Stimulated activated CD8-positive, alpha-beta memory T cell treated with anti-CD3 and anti-CD28 coated beads, Interleukin-12 subunit alpha, Interleukin-12 subunit beta, amount 100 ng/mL, for 24 hours (primary cell): ENCODE measurements around the gene STRA6.

Source experiments
- DNase-seq: peaks from one replicate; pipeline ENCODE4 v3.0.0-alpha.2; 2020; ENCODE audit errors: extremely low read depth

The STRA6 gene

DNA sequence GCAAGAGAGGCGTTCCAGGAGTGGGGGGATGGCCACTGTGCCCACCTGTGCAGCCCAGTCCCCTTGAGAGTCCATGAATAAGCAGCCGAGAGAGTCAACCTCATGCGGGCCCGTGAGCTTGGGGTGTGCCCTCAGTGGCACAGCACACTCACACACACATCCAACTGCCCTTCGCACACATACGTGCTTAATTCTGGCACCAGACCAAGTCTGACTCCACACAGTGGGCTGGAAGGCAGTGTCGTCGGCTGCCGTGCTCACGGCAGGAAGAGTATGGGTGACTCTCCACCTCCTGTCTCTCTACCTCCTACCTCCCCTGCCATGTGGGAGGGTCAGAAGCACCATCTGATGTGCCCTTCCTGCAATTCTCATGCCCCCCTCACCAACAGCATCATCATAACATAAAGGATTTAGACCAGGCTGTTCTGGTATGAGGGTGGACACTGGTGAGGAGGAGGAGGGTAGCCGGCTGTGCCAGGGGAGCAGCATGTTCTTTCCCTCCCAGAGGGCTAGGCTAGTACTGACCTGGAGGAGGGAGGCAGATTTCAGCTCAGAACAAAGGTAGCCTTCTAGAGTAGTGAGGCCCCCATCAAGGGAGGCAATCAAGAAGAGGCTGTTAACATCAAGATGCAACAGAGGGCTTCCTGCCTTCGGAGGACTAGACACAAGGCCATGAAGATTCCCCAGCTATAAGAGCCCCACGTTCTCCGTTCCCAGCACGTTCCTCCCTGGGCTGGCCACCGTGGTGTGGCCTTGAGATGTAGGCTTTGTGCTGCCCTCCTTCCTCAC is 5.3 kb upstream of the STRA6 start:
- no peak for DNase-seq

DNA sequence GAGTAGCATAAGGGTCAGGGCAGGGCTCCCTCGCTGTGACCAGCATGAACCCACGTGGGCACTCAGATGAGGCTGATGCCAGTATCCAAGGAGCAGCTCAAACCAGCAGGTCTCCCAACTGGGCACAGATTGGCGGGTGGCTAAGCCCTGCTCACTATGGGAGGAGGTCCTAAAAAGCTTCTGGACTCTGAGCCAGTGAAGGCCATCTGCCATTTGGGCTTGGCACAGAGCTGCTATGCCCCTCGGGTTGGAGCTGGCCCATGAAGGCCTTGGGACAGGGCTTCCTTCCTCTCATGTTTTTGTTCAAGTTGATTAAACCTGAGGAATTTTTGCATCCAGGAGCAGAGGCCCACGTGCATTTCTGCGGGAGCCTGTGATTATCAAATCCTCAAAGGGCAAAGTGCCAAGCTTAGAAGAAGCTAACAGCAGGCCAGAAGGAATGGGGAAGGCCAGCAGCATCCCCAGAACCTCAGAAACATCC is 4.3 kb upstream of the STRA6 start:
- DNase-seq = no peak

DNA sequence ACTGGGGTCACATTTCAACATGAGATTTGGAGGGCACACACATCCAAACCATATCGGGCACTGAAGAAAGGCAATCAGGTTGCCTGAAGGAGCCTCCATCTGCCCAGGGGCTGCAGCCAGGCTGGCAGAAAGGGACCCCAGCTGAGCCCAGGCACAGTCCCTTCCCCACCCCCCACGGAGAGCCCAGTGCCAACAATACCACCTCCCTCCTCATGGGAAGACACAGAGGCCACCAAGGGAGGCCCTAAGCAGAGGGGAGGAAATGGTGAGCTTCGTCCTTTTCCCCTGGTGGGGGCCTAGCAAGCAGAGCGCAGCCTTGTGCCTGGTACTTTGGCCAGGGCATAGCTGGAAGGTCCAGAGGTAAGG is 3.0 kb upstream of the STRA6 start:
- DNase-seq = no peak

- no peak for DNase-seq
Measured at GRCh38 chr15:74203914-74204431, 1.4 kb upstream of the STRA6 start.

DNA sequence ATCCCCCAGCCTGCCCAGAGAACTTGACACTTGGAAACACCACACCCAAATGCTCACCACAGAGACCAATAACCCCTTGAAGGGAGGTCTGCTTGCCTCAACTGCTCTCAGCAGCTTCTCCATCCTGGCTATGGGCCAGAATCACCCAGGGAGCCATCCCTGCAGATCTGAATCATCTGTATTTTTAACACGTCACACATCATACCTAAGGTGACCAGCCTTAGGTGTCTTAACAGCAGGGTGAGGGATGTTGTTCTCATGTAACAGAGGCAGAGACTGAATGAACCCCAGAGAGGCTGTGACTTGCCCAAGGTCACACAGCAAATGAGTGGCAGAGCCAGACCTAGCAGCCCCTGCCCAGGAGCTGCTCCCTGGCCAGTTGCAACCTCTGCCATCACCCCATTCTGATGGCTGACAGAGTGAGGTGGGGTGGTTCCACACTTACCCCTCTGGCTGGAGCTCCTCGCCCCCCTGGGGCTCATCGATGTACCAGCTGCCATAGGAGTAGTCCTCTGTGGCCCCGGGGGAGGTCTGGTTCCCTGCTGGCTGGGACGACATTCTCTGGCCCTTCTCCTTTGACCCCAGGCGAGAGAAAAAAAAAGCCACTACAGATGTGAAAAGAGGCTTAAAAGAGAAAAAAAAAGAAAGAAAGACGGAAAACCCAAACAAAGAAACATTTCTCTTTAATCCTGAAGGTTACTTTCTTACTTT is 722 bp downstream of the STRA6 start:
- no peak for DNase-seq

GRCh38 chr15:74200871-74201419 is 1.6 kb downstream of the STRA6 start:
- DNase-seq = no peak

GRCh38 chr15:74200412-74200815 is 2.2 kb downstream of the STRA6 start:
- DNase-seq = no peak

GRCh38 chr15:74199297-74199652 is 3.3 kb downstream of the STRA6 start:
- no peak for DNase-seq

GRCh38 chr15:74197176-74197965 is 5.2 kb downstream of the STRA6 start:
- DNase-seq = no peak

- no peak for DNase-seq
Measured at GRCh38 chr15:74196175-74196574, 6.4 kb downstream of the STRA6 start.

DNA sequence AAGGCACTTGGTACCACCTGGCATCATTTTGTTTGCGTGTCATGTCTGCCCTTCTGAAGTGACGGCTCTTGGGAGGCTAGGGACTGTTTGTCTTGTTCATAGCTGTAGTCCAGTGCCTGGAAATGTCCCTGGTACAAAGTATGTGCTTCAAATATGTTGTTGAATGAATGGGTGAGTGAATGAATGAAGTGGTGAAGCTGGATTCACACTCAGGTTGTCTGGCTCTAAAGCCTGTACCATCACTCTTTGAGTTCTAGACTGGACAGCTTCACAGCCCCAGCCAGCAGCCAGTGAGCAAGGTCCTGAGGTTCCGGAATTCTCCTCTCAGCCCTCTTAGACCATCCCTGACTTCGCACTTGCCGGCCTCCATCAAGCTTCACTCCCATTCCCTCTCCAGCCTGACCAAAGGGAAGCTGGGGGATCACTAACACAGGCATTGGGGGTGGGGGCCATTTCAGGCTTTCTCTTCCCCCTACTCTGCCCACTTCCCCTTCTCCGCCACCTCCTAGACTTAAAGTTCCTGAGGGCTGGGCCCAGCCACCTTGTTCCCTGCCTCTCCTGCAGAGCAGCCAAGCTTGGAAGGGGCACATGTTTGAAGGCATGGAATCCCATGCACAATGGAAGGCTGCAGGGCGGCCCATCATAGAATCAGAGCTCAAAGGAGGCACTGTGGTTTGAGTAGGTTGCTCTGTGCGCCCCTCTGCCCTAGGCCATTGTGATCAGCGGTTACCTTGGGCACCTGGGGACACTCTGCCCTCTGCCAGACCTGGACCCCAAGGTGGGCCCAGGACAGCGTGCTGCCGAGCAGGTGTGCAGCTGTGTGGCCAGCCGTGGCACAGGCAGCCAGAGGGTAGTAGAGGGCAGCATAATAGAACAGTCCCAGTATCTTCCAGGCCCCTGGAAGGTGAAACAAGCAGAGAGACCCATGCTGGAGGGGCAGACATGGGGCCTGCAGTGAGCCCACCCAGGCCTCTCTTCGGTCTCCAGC is 7.7 kb downstream of the STRA6 start:
- DNase-seq = no peak

DNA sequence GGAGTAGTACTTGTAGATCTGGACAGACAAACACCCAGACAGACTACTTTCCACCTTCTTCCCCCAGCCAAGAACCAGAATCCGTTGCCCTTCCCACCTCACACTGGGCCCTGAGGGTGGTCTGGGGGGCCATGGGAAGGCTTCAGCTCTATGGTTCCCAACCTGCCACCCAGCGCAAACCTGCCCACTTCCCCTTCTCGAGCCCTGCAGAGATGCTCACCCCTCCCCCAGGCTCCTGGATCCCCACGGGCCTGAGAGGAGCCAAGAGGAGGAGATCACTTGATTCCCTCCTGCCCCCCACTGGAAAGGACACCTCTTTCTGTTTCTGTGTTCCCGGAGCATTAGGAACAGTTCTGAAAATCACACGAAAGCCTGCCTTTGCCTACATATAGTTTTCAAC is 8.7 kb downstream of the STRA6 start:
- DNase-seq = no peak

DNA sequence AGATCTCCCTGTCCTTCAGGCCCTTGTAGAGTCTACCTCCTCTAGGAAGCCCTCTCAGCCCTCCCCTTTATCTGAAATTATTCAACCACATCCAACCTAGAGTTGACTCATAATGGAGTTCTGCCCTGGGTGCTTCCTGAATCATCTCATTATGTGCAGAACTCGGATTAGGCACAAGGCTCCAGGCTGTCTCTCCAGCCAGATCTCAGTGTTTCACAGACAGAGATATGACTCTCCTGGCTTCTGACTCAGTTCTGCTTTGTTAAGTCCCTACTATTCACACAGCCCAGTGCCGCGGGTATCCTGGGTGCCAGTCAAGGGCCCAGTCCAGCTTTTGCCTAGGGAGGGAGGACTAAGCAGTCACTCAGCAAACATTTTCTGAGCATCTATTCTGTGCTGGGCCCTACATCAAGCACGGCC is 9.3 kb downstream of the STRA6 start:
- no peak for DNase-seq

GRCh38 chr15:74192751-74193150 is 9.8 kb downstream of the STRA6 start:
- no peak for DNase-seq

GRCh38 chr15:74191798-74192197 is 10.8 kb downstream of the STRA6 start:
- DNase-seq = no peak

DNA sequence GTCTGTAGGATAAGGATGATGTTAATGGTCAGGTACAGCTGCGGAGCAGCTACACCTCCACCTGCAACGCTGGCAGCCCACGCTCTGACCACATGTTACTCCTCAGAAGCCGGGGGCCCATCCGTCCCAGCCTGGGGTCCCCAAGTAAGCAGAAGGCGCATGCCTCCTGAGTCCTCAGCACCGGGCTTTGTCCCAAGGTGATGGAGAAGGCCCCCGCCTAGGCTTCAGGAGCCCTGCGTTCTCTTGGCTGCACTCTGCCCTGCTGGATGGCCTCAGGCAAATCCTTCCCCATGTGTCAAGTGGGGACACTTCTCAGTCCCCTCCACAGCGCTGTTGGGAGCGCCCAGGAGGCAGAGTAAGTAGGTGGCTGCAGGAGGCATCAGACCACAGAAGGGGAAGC is 14.4 kb downstream of the STRA6 start:
- no peak for DNase-seq

GRCh38 chr15:74185710-74186348 is 16.8 kb downstream of the STRA6 start:
- DNase-seq = no peak

GRCh38 chr15:74184582-74185091 is 17.9 kb downstream of the STRA6 start:
- DNase-seq = no peak

GRCh38 chr15:74182131-74182530 is 20.5 kb downstream of the STRA6 start:
- no peak for DNase-seq
